Neutrophil (primary cell): Measurements from ENCODE around the gene TMEM44.
A peak's percentile ranks its signal among the peaks of the same experiment; 100 is the strongest.

Source experiments
- H3K27ac ChIP-seq: fragments of 200-600 bp; sonication (generic); 2 replicates; pipeline ENCODE4 v1.5.1; 2016; ENCODE audit warnings: mild to moderate bottlenecking, moderate library complexity
- H3K27me3 ChIP-seq: fragments of 200-600 bp; sonication (generic); 2 replicates; pipeline ENCODE4 v1.6.0; 2016; ENCODE audit warnings: mild to moderate bottlenecking
- H3K36me3 ChIP-seq: fragments of 200-600 bp; sonication (generic); 2 replicates; pipeline ENCODE4 v1.5.1; 2017
- H3K4me1 ChIP-seq, 2 experiments: fragments of 200-600 bp in 1 of 2; sonication (generic) in 1 of 2; 1 replicate in 1 of 2; 2 replicates in 1 of 2; pipeline versions ENCODE4 v1.5.1 to v1.6.1; 2013 to 2016; ENCODE audit warnings: low read depth in 1 of 2, low read length in 1 of 2, mild to moderate bottlenecking in 1 of 2, moderate library complexity in 1 of 2; ENCODE audit not compliant: control insufficient read depth in 1 of 2, insufficient read depth in 1 of 2
- H3K4me3 ChIP-seq, 2 experiments: fragments of 200-600 bp in 1 of 2; sonication (generic) in 1 of 2; 1 replicate in 1 of 2; 2 replicates in 1 of 2; pipeline ENCODE4 v1.5.1; 2013 to 2016; ENCODE audit warnings: low read depth in 1 of 2, low read length in 1 of 2, mild to moderate bottlenecking in 1 of 2, moderate library complexity in 1 of 2
- H3K9me3 ChIP-seq: fragments of 200-600 bp; sonication (generic); 2 replicates; pipeline ENCODE4 v1.5.1; 2016
- CTCF ChIP-seq: fragments of 200-600 bp; sonication (generic); IDR thresholded peaks from 2 replicates; pipeline ENCODE4 v1.5.1; 2016; ENCODE audit warnings: antibody characterized with exemption

The TMEM44 gene

GRCh38 chr3:194561306-194561974 is 71.8 kb downstream of the TMEM44 start:
- H3K27ac ChIP-seq, result no peak overlapping the region
- no peak for TF ChIP-seq CTCF
- H3K9me3 ChIP-seq, result no peaks in the 10 kb centered on the region
- no peaks in the 10 kb centered on the region for H3K4me1 ChIP-seq
- H3K36me3 ChIP-seq, result no peaks in the 10 kb centered on the region
- no peaks in the 10 kb centered on the region for H3K27me3 ChIP-seq
- no peak overlapping the region for H3K4me3 ChIP-seq

GRCh38 chr3:194560047-194560446 is 73.2 kb downstream of the TMEM44 start:
- H3K27ac ChIP-seq, result no peak overlapping the region
- no peaks in the 10 kb centered on the region for H3K4me1 ChIP-seq
- no peak for TF ChIP-seq CTCF
- H3K4me3 ChIP-seq, result no peak overlapping the region
- H3K36me3 ChIP-seq, result no peaks in the 10 kb centered on the region
- H3K9me3 ChIP-seq, result no peaks in the 10 kb centered on the region
- no peaks in the 10 kb centered on the region for H3K27me3 ChIP-seq

DNA sequence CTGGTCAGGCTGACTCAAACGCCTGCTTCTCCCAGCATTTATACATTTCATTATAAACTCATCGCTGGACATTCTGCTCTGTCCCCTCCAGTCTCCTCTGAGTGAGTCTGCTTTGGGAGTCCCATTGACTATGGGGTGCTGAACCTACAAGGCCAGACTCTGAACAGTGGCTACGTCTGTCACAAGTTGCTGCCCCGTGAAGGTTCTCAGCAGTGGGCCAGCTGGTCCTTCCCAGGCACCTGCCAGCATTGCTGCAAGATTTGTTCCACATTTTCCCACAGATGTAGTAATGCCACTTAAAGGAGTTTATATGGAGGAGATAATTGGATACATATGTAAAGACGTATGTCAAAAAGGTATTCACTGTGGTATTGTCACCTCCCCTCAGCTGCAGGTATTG is 73.7 kb downstream of the TMEM44 start:
- TF ChIP-seq CTCF, result no peak

DNA sequence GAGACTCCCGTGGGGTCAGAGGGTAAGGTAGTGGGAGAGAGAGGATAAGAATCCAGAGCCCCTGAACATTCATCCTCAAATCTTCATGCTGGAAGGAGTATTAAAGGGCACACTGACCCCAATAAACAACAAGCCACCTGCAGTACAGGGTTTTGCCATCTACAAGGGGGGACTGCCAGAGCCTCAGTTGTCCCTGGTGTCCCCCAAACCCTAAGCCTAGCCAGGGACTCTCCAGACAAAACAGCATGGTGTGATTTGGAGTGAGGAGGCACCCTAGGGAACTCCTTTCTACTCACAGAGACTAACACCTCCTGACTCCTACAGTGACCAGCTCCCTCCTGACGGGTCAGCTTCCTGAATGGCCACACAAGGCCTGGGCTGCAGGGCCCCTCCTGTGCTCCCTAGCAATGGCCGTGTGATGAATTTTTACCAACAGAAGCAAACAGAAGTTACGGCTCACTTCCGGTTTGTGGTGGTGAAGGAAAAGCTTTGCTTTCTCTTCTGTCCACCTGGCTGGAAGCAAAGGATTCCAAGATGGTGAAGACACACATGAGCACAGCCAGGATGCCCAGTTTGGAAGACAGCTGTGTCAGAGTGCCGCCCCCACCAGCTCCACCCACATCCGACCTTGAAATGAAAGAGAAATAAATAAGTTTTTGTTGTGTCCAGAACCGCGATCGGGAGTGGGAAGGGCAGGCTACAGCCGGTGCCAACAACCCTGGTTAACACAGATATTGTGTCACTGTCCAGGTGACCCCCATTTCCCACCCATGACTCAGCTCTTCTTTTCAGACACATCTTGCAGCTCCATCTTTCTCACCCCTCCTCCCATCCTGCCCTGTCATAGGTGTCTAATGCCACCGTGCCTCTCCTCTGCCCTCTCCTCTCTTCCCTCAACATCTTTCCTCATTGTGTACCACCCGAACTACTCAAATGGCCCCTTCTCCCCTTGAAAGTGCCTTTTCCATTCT is 76.8 kb downstream of the TMEM44 start:
- no peaks in the 10 kb centered on the region for H3K4me1 ChIP-seq
- no peaks in the 10 kb centered on the region for H3K27me3 ChIP-seq
- H3K27ac ChIP-seq, result no peak overlapping the region
- H3K36me3 ChIP-seq, result no peaks in the 10 kb centered on the region
- TF ChIP-seq CTCF, result no peak
- peak overlapping the region; percentile 29 to 51 for H3K4me3 ChIP-seq
- no peaks in the 10 kb centered on the region for H3K9me3 ChIP-seq

More for the DNA sequence above, 73.7 kb downstream of the TMEM44 start:
- H3K9me3 ChIP-seq, result no peaks in the 10 kb centered on the region
- H3K36me3 ChIP-seq, result no peaks in the 10 kb centered on the region
- H3K4me3 ChIP-seq, result no peak overlapping the region
- H3K27me3 ChIP-seq, result no peaks in the 10 kb centered on the region
- H3K27ac ChIP-seq, result no peak overlapping the region
- no peaks in the 10 kb centered on the region for H3K4me1 ChIP-seq

- H3K36me3 ChIP-seq, result no peaks in the 10 kb centered on the region
- H3K4me3 ChIP-seq, result no peak overlapping the region
- no peak overlapping the region for H3K27ac ChIP-seq
- H3K4me1 ChIP-seq, result no peaks in the 10 kb centered on the region
- no peak for TF ChIP-seq CTCF
- no peaks in the 10 kb centered on the region for H3K9me3 ChIP-seq
- H3K27me3 ChIP-seq, result no peaks in the 10 kb centered on the region
These were observed 77.8 kb downstream of the TMEM44 start for GRCh38 chr3:194555175-194556062.
